HG03354 (cell line): ENCODE data around the gene PSMB3.
"Not testable (repeated sequence)": the region's sequence is repeated elsewhere in the genome, so short reads cannot be mapped to it uniquely, and the experiment has no call there.

Experiments used
- ATAC-seq: cut with Tn5 transposase; IDR thresholded peaks from one replicate; pipeline ENCODE4 v1.9.1; 2021; ENCODE audit warnings: mild to moderate bottlenecking; ENCODE audit not compliant: unreplicated experiment, poor library complexity, severe bottlenecking

Gene PSMB3

GRCh38 chr17:38787999-38788398 lies 35.5 kb downstream of the PSMB3 start:
- not testable (repeated sequence) for ATAC-seq

- no peak for ATAC-seq
These were observed 36.6 kb downstream of the PSMB3 start for GRCh38 chr17:38789185-38789584.

- ATAC-seq, result not testable (repeated sequence)
These were observed 37.7 kb downstream of the PSMB3 start for GRCh38 chr17:38790148-38790707.

- no peak for ATAC-seq
These were observed 38.6 kb downstream of the PSMB3 start for GRCh38 chr17:38791162-38791561.

GRCh38 chr17:38794221-38794620 lies 41.7 kb downstream of the PSMB3 start:
- ATAC-seq, result no peak

- no peak for ATAC-seq
These were observed 44.1 kb downstream of the PSMB3 start for GRCh38 chr17:38796451-38797157.

GRCh38 chr17:38797158-38797490 lies 44.6 kb downstream of the PSMB3 start:
- ATAC-seq, result no peak

- no peak for ATAC-seq
These were observed 45.3 kb downstream of the PSMB3 start for GRCh38 chr17:38797828-38798227.

- peak; percentile 34 for ATAC-seq
These were observed 46.3 kb downstream of the PSMB3 start for GRCh38 chr17:38798614-38799500.

GRCh38 chr17:38799501-38800236 lies 47.1 kb downstream of the PSMB3 start, which contains the start of gene PIP4K2B:
Gene PIP4K2B (minus strand): TSS chr17:38799556. CDS start chr17:38799424, 132 bp downstream.
- ATAC-seq, result peak; percentile 84

- ATAC-seq, result no peak
These were observed 47.8 kb downstream of the PSMB3 start for GRCh38 chr17:38800237-38800760.

- ATAC-seq, result no peak
These were observed 57.3 kb downstream of the PSMB3 start for GRCh38 chr17:38809828-38810227.
